ENCODE data around the gene DLGAP1.

The DLGAP1 gene

DNA sequence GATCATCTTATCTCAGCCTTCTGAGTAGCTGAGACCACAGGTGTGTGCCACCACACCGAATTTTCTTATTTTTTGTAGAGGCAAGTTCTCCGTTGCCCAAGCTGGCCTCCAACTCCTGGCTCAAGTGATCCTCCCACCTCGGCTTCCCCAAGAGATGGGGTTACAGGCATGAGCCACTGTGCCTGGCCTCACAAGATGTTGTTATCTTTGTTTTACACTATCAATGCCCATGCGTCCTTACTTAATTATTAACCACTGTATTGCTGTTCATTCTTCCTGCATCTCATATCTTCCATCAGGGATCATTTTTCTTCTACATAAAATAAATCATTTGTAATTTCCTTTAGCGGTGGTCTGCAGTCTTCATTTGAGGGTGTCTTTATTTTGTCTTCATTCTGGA, 823.2 kb downstream of the DLGAP1 start:
- H3K4me3 ChIP-seq (ENCODE audit: low read depth, low read length), result no peak overlapping the region
- TF ChIP-seq SP2 (tag by site-specific recombination; IDR thresholded peaks at IDR 0.05), result no peak
- no peak for TF ChIP-seq SCRT1 (tag by site-specific recombination; IDR thresholded peaks at IDR 0.05; ENCODE audit: borderline replicate concordance)
- no peak for TF ChIP-seq ZNF560 (tag by site-specific recombination; IDR thresholded peaks at IDR 0.05; ENCODE audit: borderline replicate concordance)
- TF ChIP-seq GFI1B (tag by site-specific recombination; IDR thresholded peaks at IDR 0.05), result no peak
- TF ChIP-seq ZNF394 (tag by site-specific recombination; IDR thresholded peaks at IDR 0.05; ENCODE audit: borderline replicate concordance), result no peak
- TF ChIP-seq, protein P1, sequence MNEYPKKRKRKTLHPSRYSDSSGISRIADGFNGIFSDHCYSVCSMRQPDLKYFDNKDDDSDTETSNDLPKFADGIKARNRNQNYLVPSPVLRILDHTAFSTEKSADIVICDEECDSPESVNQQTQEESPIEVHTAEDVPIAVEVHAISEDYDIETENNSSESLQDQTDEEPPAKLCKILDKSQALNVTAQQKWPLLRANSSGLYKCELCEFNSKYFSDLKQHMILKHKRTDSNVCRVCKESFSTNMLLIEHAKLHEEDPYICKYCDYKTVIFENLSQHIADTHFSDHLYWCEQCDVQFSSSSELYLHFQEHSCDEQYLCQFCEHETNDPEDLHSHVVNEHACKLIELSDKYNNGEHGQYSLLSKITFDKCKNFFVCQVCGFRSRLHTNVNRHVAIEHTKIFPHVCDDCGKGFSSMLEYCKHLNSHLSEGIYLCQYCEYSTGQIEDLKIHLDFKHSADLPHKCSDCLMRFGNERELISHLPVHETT (tag by site-specific recombination; IDR thresholded peaks at IDR 0.05), result no peak
- no peak for TF ChIP-seq ZNF585B (tag by site-specific recombination; IDR thresholded peaks at IDR 0.05)
- no peak for TF ChIP-seq ZNF214 (tag by site-specific recombination; IDR thresholded peaks at IDR 0.05; ENCODE audit: borderline replicate concordance)
- TF ChIP-seq ZNF239 (tag by site-specific recombination; IDR thresholded peaks at IDR 0.05), result no peak
- TF ChIP-seq ZNF558 (tag by site-specific recombination; IDR thresholded peaks at IDR 0.05), result no peak
- TF ChIP-seq ZFP41 (tag by site-specific recombination; IDR thresholded peaks at IDR 0.05; ENCODE audit: borderline replicate concordance), result no peak
- TF ChIP-seq, protein P2, sequence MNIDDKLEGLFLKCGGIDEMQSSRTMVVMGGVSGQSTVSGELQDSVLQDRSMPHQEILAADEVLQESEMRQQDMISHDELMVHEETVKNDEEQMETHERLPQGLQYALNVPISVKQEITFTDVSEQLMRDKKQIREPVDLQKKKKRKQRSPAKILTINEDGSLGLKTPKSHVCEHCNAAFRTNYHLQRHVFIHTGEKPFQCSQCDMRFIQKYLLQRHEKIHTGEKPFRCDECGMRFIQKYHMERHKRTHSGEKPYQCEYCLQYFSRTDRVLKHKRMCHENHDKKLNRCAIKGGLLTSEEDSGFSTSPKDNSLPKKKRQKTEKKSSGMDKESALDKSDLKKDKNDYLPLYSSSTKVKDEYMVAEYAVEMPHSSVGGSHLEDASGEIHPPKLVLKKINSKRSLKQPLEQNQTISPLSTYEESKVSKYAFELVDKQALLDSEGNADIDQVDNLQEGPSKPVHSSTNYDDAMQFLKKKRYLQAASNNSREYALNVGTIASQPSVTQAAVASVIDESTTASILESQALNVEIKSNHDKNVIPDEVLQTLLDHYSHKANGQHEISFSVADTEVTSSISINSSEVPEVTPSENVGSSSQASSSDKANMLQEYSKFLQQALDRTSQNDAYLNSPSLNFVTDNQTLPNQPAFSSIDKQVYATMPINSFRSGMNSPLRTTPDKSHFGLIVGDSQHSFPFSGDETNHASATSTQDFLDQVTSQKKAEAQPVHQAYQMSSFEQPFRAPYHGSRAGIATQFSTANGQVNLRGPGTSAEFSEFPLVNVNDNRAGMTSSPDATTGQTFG (tag by site-specific recombination; IDR thresholded peaks at IDR 0.05; ENCODE audit: borderline replicate concordance), result no peak
- H3K9me3 ChIP-seq (ENCODE audit: control insufficient read depth, insufficient read depth, low read depth, low read length), result no peaks in the 10 kb centered on the region
- ChIA-PET CTCF (interaction anchor here (0.6 to 1.2 kb wide), 4 partner anchors 14 to 459 kb away, joined by 3 to 4 read pairs (median 3); no protein-coding TSS in a partner anchor), POLR2A (no interaction called here)
- H3K36me3 ChIP-seq (ENCODE audit: control insufficient read depth in 2 of 2, insufficient read depth in 1 of 2, low read length in 2 of 2), result no peaks in the 10 kb centered on the region
- no peak overlapping the region for H3K27ac ChIP-seq (ENCODE audit: extremely low read depth, low read depth, low read length)
- H3K4me1 ChIP-seq (ENCODE audit: control insufficient read depth, insufficient read depth, low read length), result no peaks in the 10 kb centered on the region

DNA sequence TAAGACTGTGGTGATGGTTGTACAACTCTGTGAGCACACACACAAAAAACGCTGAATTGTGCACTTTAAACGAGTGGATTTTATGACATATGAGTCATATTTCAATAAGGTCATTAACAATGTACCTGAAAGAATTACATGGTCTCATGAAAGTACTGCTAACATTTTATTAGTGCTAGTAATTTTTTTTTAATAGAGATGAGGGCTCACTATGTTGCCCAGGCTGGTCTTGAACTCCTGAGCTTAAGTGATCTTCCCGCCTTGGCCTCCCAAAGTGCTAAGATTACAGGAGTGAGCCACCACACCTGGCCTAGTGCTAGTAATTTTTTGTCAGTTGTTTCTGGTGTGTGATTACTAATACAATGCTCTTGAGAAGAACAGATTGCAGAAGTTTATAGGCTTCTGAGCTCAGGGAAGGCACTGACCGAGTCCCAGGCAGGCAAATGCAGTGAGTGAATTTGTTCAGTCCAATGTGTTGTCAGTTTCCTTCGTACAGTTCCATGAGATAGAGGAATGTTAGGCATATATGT, 828.1 kb downstream of the DLGAP1 start:
- TF ChIP-seq ZNF664 (tag by site-specific recombination; IDR thresholded peaks at IDR 0.05), result no peak
- TF ChIP-seq, protein P3, sequence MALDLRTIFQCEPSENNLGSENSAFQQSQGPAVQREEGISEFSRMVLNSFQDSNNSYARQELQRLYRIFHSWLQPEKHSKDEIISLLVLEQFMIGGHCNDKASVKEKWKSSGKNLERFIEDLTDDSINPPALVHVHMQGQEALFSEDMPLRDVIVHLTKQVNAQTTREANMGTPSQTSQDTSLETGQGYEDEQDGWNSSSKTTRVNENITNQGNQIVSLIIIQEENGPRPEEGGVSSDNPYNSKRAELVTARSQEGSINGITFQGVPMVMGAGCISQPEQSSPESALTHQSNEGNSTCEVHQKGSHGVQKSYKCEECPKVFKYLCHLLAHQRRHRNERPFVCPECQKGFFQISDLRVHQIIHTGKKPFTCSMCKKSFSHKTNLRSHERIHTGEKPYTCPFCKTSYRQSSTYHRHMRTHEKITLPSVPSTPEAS (tag by site-specific recombination; IDR thresholded peaks at IDR 0.05), result 0 out of 2 replicates have a peak, but pooled peaks have one; percentile 11
- H3K36me3 ChIP-seq (ENCODE audit: control insufficient read depth in 2 of 2, insufficient read depth in 1 of 2, low read length in 2 of 2), result no peaks in the 10 kb centered on the region
- H3K4me3 ChIP-seq (ENCODE audit: low read depth, low read length), result no peak overlapping the region
- ChIA-PET CTCF (interaction anchor here (0.9 kb wide), 1 partner anchor 11 kb away, joined by 4 read pairs; no protein-coding TSS in a partner anchor), POLR2A (interaction anchor here (0.7 kb wide), 1 partner anchor 138 kb away, joined by 3 read pairs; no protein-coding TSS in a partner anchor)
- peaks cover 13% of the 10 kb centered on the region for H3K4me1 ChIP-seq (ENCODE audit: control insufficient read depth, insufficient read depth, low read length)
- no peaks in the 10 kb centered on the region for H3K9me3 ChIP-seq (ENCODE audit: control insufficient read depth, insufficient read depth, low read depth, low read length)
- no peak overlapping the region for H3K27ac ChIP-seq (ENCODE audit: extremely low read depth, low read depth, low read length)

DNA sequence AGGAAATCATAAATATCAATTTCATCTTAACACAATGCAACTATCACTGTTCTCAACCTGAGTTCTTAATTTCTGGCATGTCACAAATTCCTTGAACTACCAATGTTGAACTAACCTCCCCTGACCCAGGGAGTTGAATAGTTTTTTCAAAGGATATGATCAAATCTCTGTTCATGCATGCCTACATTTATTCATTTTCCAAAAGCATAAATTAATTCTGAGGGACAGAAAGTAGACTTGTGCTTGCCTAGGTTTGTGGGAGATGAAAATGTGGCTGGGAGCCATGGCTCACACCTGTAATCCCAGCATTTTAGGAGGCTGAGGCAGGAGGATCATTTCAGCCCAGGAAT, 829.4 kb downstream of the DLGAP1 start:
- Histone ChIP-seq H3K9me3 (ENCODE audit: control insufficient read depth, insufficient read depth, low read depth, low read length) (no peaks in the 10 kb centered on the region), H3K4me3 (ENCODE audit: low read depth, low read length) (no peak overlapping the region), H3K36me3 (ENCODE audit: control insufficient read depth in 2 of 2, insufficient read depth in 1 of 2, low read length in 2 of 2) (no peaks in the 10 kb centered on the region), H3K27ac (ENCODE audit: extremely low read depth, low read depth, low read length) (no peak overlapping the region), H3K4me1 (ENCODE audit: control insufficient read depth, insufficient read depth, low read length) (peaks cover 16% of the 10 kb centered on the region)
- ChIA-PET POLR2A (no interaction called here), CTCF (interaction anchor here (0.6 to 3.8 kb wide), 4 partner anchors 10 to 40 kb away, joined by 3 to 20 read pairs (median 4); no protein-coding TSS in a partner anchor)
- no peak for TF ChIP-seq HOXC10 (CRISPR knock-in tag; IDR thresholded peaks at IDR 0.05)
- TF ChIP-seq ZXDB (tag by site-specific recombination; IDR thresholded peaks at IDR 0.05), result no peak
- TF ChIP-seq, protein P4, sequence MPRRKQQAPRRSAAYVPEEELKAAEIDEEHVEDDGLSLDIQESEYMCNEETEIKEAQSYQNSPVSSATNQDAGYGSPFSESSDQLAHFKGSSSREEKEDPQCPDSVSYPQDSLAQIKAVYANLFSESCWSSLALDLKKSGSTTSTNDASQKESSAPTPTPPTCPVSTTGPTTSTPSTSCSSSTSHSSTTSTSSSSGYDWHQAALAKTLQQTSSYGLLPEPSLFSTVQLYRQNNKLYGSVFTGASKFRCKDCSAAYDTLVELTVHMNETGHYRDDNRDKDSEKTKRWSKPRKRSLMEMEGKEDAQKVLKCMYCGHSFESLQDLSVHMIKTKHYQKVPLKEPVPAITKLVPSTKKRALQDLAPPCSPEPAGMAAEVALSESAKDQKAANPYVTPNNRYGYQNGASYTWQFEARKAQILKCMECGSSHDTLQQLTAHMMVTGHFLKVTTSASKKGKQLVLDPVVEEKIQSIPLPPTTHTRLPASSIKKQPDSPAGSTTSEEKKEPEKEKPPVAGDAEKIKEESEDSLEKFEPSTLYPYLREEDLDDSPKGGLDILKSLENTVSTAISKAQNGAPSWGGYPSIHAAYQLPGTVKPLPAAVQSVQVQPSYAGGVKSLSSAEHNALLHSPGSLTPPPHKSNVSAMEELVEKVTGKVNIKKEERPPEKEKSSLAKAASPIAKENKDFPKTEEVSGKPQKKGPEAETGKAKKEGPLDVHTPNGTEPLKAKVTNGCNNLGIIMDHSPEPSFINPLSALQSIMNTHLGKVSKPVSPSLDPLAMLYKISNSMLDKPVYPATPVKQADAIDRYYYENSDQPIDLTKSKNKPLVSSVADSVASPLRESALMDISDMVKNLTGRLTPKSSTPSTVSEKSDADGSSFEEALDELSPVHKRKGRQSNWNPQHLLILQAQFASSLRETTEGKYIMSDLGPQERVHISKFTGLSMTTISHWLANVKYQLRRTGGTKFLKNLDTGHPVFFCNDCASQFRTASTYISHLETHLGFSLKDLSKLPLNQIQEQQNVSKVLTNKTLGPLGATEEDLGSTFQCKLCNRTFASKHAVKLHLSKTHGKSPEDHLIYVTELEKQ (tag by site-specific recombination; IDR thresholded peaks at IDR 0.05; ENCODE audit: borderline replicate concordance), result no peak
- no peak for TF ChIP-seq KLF7 (tag by site-specific recombination; IDR thresholded peaks at IDR 0.05; ENCODE audit: borderline replicate concordance)
- TF ChIP-seq ZNF214 (tag by site-specific recombination; IDR thresholded peaks at IDR 0.05; ENCODE audit: borderline replicate concordance), result no peak
- TF ChIP-seq ZNF560 (tag by site-specific recombination; IDR thresholded peaks at IDR 0.05; ENCODE audit: borderline replicate concordance), result no peak
- TF ChIP-seq ZNF600 (tag by site-specific recombination; IDR thresholded peaks at IDR 0.05), result no peak
- no peak for TF ChIP-seq ZSCAN23 (tag by site-specific recombination; IDR thresholded peaks at IDR 0.05)
- TF ChIP-seq ZNF18 (tag by site-specific recombination; IDR thresholded peaks at IDR 0.05), result no peak
